Activated CD8-positive, alpha-beta memory T cell treated with anti-CD3 and anti-CD28 coated beads for 4 hours (primary cell): Measurements from ENCODE around the gene PYGB.

Experiments used
- DNase-seq, 2 donors: peaks; one replicate each; pipeline ENCODE4 v3.0.0-alpha.2; 2020; ENCODE audit warnings: low read depth in 2 of 2

The PYGB gene

GRCh38 chr20:25336561-25337422 lies 88.9 kb downstream of the PYGB start:
- DNase-seq = no peak

- no peak for DNase-seq
Observed at GRCh38 chr20:25338112-25339023, 90.5 kb downstream of the PYGB start.

GRCh38 chr20:25339608-25340007 lies 91.7 kb downstream of the PYGB start:
- no peak for DNase-seq

GRCh38 chr20:25340380-25340779 lies 92.5 kb downstream of the PYGB start:
- no peak for DNase-seq

GRCh38 chr20:25341716-25342680 lies 94.1 kb downstream of the PYGB start:
- no peak for DNase-seq

- DNase-seq = no peak
Observed at GRCh38 chr20:25344634-25345033, 96.7 kb downstream of the PYGB start.

- no peak for DNase-seq
Observed at GRCh38 chr20:25345721-25346120, 97.8 kb downstream of the PYGB start.

GRCh38 chr20:25346349-25346748 lies 98.5 kb downstream of the PYGB start:
- no peak for DNase-seq
